ENCODE measurements around the gene GHR.

DNA sequence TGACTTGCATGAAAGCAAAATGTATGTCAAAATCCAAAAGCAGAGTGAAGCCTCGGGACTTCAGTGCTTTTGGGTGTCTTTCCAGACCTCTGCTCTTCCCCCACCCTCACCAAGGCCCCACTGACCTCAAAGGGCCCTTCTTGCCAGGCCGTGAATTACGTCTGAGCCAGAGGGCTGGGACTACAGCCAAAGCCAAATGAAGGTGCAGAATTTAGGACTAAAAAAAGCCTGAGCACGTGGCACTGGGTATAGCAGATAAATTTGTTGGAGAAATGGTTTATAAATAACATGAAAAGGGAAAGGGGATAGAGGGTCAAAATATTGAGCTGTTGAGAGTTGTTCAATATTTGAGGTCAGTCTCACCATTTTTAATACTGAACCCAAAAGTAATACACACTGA, 163.4 kb downstream of the GHR start:
- TF ChIP-seq ARNTL (CRISPR knock-in tag; IDR thresholded peaks at IDR 0.05; ENCODE audit: borderline replicate concordance, low read depth) (no peak), ZFP3 (CRISPR knock-in tag; IDR thresholded peaks at IDR 0.05) (no peak), TCF4 (CRISPR knock-in tag; IDR thresholded peaks at IDR 0.05; ENCODE audit: borderline replicate concordance) (no peak), GLIS3 (CRISPR knock-in tag; IDR thresholded peaks at IDR 0.05) (no peak), ZNF70 (CRISPR knock-in tag; IDR thresholded peaks at IDR 0.05) (no peak), RARB (CRISPR knock-in tag; IDR thresholded peaks at IDR 0.05) (no peak), ZFP30 (CRISPR knock-in tag; IDR thresholded peaks at IDR 0.05) (no peak), ZC3H10 (CRISPR knock-in tag; IDR thresholded peaks at IDR 0.05) (no peak), ZNF8 (CRISPR knock-in tag; IDR thresholded peaks at IDR 0.05) (no peak)
- TF ChIP-seq, protein P1, sequence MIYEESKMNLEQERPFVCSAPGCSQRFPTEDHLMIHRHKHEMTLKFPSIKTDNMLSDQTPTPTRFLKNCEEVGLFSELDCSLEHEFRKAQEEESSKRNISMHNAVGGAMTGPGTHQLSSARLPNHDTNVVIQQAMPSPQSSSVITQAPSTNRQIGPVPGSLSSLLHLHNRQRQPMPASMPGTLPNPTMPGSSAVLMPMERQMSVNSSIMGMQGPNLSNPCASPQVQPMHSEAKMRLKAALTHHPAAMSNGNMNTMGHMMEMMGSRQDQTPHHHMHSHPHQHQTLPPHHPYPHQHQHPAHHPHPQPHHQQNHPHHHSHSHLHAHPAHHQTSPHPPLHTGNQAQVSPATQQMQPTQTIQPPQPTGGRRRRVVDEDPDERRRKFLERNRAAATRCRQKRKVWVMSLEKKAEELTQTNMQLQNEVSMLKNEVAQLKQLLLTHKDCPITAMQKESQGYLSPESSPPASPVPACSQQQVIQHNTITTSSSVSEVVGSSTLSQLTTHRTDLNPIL (CRISPR knock-in tag; IDR thresholded peaks at IDR 0.05; ENCODE audit: low read depth), result no peak
- TF ChIP-seq, protein P2, sequence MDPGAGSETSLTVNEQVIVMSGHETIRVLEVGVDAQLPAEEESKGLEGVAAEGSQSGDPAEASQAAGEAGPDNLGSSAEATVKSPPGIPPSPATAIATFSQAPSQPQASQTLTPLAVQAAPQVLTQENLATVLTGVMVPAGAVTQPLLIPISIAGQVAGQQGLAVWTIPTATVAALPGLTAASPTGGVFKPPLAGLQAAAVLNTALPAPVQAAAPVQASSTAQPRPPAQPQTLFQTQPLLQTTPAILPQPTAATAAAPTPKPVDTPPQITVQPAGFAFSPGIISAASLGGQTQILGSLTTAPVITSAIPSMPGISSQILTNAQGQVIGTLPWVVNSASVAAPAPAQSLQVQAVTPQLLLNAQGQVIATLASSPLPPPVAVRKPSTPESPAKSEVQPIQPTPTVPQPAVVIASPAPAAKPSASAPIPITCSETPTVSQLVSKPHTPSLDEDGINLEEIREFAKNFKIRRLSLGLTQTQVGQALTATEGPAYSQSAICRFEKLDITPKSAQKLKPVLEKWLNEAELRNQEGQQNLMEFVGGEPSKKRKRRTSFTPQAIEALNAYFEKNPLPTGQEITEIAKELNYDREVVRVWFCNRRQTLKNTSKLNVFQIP (CRISPR knock-in tag; IDR thresholded peaks at IDR 0.05; ENCODE audit: borderline replicate concordance, low read depth), result no peak
- TF ChIP-seq, protein P3, sequence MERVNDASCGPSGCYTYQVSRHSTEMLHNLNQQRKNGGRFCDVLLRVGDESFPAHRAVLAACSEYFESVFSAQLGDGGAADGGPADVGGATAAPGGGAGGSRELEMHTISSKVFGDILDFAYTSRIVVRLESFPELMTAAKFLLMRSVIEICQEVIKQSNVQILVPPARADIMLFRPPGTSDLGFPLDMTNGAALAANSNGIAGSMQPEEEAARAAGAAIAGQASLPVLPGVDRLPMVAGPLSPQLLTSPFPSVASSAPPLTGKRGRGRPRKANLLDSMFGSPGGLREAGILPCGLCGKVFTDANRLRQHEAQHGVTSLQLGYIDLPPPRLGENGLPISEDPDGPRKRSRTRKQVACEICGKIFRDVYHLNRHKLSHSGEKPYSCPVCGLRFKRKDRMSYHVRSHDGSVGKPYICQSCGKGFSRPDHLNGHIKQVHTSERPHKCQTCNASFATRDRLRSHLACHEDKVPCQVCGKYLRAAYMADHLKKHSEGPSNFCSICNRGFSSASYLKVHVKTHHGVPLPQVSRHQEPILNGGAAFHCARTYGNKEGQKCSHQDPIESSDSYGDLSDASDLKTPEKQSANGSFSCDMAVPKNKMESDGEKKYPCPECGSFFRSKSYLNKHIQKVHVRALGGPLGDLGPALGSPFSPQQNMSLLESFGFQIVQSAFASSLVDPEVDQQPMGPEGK (CRISPR knock-in tag; IDR thresholded peaks at IDR 0.05; ENCODE audit: borderline replicate concordance), result no peak
- TF ChIP-seq, protein P4, sequence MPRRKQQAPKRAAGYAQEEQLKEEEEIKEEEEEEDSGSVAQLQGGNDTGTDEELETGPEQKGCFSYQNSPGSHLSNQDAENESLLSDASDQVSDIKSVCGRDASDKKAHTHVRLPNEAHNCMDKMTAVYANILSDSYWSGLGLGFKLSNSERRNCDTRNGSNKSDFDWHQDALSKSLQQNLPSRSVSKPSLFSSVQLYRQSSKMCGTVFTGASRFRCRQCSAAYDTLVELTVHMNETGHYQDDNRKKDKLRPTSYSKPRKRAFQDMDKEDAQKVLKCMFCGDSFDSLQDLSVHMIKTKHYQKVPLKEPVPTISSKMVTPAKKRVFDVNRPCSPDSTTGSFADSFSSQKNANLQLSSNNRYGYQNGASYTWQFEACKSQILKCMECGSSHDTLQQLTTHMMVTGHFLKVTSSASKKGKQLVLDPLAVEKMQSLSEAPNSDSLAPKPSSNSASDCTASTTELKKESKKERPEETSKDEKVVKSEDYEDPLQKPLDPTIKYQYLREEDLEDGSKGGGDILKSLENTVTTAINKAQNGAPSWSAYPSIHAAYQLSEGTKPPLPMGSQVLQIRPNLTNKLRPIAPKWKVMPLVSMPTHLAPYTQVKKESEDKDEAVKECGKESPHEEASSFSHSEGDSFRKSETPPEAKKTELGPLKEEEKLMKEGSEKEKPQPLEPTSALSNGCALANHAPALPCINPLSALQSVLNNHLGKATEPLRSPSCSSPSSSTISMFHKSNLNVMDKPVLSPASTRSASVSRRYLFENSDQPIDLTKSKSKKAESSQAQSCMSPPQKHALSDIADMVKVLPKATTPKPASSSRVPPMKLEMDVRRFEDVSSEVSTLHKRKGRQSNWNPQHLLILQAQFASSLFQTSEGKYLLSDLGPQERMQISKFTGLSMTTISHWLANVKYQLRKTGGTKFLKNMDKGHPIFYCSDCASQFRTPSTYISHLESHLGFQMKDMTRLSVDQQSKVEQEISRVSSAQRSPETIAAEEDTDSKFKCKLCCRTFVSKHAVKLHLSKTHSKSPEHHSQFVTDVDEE (CRISPR knock-in tag; IDR thresholded peaks at IDR 0.05), result no peak
